HEK293 (cell line): Measurements from ENCODE around the gene CD53.

Experiments
- CTCF ChIA-PET: fragments of 350-600 bp; formaldehyde crosslinking; extraction: SDS; loops from one replicate; lab custom pipeline; 2021; ENCODE audit warnings: antibody characterized with exemption; lab: Yijun Ruan, JAX
- POLR2A ChIA-PET: fragments of 300-600 bp; formaldehyde crosslinking; extraction: SDS; loops from one replicate; lab custom pipeline; 2020; ENCODE audit warnings: antibody characterized with exemption, inconsistent platforms; lab: Yijun Ruan, JAX
- H3K27ac ChIP-seq: fragments of 200-500 bp; sonication (Bioruptor generic); 2 replicates; pipeline ENCODE4 v1.5.1; 2014; ENCODE audit warnings: low read depth, low read length, control low read depth, inconsistent platforms; ENCODE audit errors: extremely low read depth
- H3K36me3 ChIP-seq, 2 experiments: fragments of 200-500 bp in 1 of 2; sonication (Bioruptor generic) in 1 of 2; 1 replicate in 1 of 2; 2 replicates in 1 of 2; pipeline ENCODE4 v1.5.1; 2014 to 2017; ENCODE audit warnings: inconsistent platforms in 2 of 2, low read length in 2 of 2; ENCODE audit not compliant: control insufficient read depth in 2 of 2, insufficient read depth in 1 of 2
- H3K4me1 ChIP-seq: fragments of 200-500 bp; sonication (Bioruptor generic); 2 replicates; pipeline ENCODE4 v1.5.1; 2014; ENCODE audit warnings: mild to moderate bottlenecking, low read length, inconsistent platforms; ENCODE audit not compliant: control insufficient read depth, insufficient read depth
- H3K4me3 ChIP-seq: 2 replicates; pipeline ENCODE4 v1.5.1; 2011; ENCODE audit warnings: low read depth, mild to moderate bottlenecking, control low read depth, low read length, moderate library complexity
- H3K9me3 ChIP-seq: fragments of 200-500 bp; sonication (Bioruptor generic); 2 replicates; pipeline ENCODE4 v1.5.1; 2014; ENCODE audit warnings: low read depth, low read length, inconsistent platforms; ENCODE audit not compliant: control insufficient read depth, insufficient read depth
- BCL11A ChIP-seq: fragments of 450-650 bp; formaldehyde crosslinking; IDR thresholded peaks from 2 replicates; pipeline ENCODE4 v1.5.1; 2016; ENCODE audit warnings: low read depth, missing biosample characterization, missing genetic modification characterization
- EGR2 ChIP-seq: fragments of 450-650 bp; formaldehyde crosslinking; IDR thresholded peaks from 2 replicates; pipeline ENCODE4 v1.5.1; 2016; ENCODE audit warnings: low read depth, missing biosample characterization, missing genetic modification characterization
- GLI2 ChIP-seq: fragments of 450-650 bp; formaldehyde crosslinking; IDR thresholded peaks from 2 replicates; pipeline ENCODE4; 2017; ENCODE audit warnings: missing biosample characterization, missing genetic modification characterization, low read depth, borderline replicate concordance
- GLI4 ChIP-seq: fragments of 450-650 bp; formaldehyde crosslinking; IDR thresholded peaks from 2 replicates; pipeline ENCODE4 v1.5.1; 2016; ENCODE audit warnings: missing biosample characterization, missing genetic modification characterization
- GLIS2 ChIP-seq: fragments of 450-650 bp; formaldehyde crosslinking; IDR thresholded peaks from 2 replicates; pipeline ENCODE4 v1.5.1; 2016; ENCODE audit warnings: missing biosample characterization, missing genetic modification characterization
- HOXA7 ChIP-seq: sonication (generic); formaldehyde crosslinking; IDR thresholded peaks from 2 replicates; pipeline ENCODE4 v1.8.1; 2022; ENCODE audit warnings: missing genetic modification reagents, borderline replicate concordance
- HOXD13 ChIP-seq: sonication (generic); formaldehyde crosslinking; IDR thresholded peaks from 2 replicates; pipeline ENCODE4 v1.8.0; 2022; ENCODE audit warnings: missing genetic modification reagents, borderline replicate concordance
- MZF1 ChIP-seq: fragments of 450-650 bp; formaldehyde crosslinking; IDR thresholded peaks from 2 replicates; pipeline ENCODE4 v1.5.1; 2017; ENCODE audit warnings: missing biosample characterization, missing genetic modification characterization, borderline replicate concordance
- ZBTB17 ChIP-seq: fragments of 450-650 bp; formaldehyde crosslinking; IDR thresholded peaks from 2 replicates; pipeline ENCODE4 v1.5.1; 2016; ENCODE audit warnings: missing biosample characterization, missing genetic modification characterization
- ZEB2 ChIP-seq: fragments of 450-650 bp; formaldehyde crosslinking; IDR thresholded peaks from 2 replicates; pipeline ENCODE4 v1.5.1; 2016; ENCODE audit warnings: missing biosample characterization, missing genetic modification characterization
- ZFP37 ChIP-seq: fragments of 450-650 bp; formaldehyde crosslinking; IDR thresholded peaks from 2 replicates; pipeline ENCODE4 v1.5.1; 2016; ENCODE audit warnings: missing biosample characterization, missing genetic modification characterization
- ZNF114 ChIP-seq: fragments of 450-650 bp; formaldehyde crosslinking; IDR thresholded peaks from 2 replicates; pipeline ENCODE4 v1.5.0; 2017; ENCODE audit warnings: missing biosample characterization, missing genetic modification characterization
- ZNF140 ChIP-seq: fragments of 450-650 bp; formaldehyde crosslinking; IDR thresholded peaks from 2 replicates; pipeline ENCODE4 v1.5.1; 2016; ENCODE audit warnings: missing biosample characterization, missing genetic modification characterization
- ZNF175 ChIP-seq: fragments of 450-650 bp; formaldehyde crosslinking; IDR thresholded peaks from 2 replicates; pipeline ENCODE4 v1.5.1; 2016; ENCODE audit warnings: missing biosample characterization, missing genetic modification characterization
- ZNF202 ChIP-seq: fragments of 450-650 bp; formaldehyde crosslinking; IDR thresholded peaks from 2 replicates; pipeline ENCODE4 v1.5.1; 2016; ENCODE audit warnings: missing biosample characterization, missing genetic modification characterization, borderline replicate concordance
- ZNF221 ChIP-seq: fragments of 450-650 bp; formaldehyde crosslinking; IDR thresholded peaks from 2 replicates; pipeline ENCODE4 v1.5.1; 2017; ENCODE audit warnings: missing biosample characterization, missing genetic modification characterization, borderline replicate concordance
- ZNF223 ChIP-seq: fragments of 450-650 bp; formaldehyde crosslinking; IDR thresholded peaks from 2 replicates; pipeline ENCODE4 v1.5.1; 2016; ENCODE audit warnings: missing biosample characterization, missing genetic modification characterization
- ZNF37A ChIP-seq: fragments of 450-650 bp; IDR thresholded peaks from 2 replicates; pipeline ENCODE4 v1.5.1; 2018; ENCODE audit warnings: missing biosample characterization, missing genetic modification characterization
- ZNF514 ChIP-seq: fragments of 450-650 bp; formaldehyde crosslinking; IDR thresholded peaks from 2 replicates; pipeline ENCODE4 v1.5.1; 2016; ENCODE audit warnings: missing biosample characterization, missing genetic modification characterization
- ZNF585B ChIP-seq: fragments of 450-650 bp; formaldehyde crosslinking; IDR thresholded peaks from 2 replicates; pipeline ENCODE4 v1.5.1; 2016; ENCODE audit warnings: missing biosample characterization, missing genetic modification characterization
- ZNF623 ChIP-seq: fragments of 450-650 bp; formaldehyde crosslinking; IDR thresholded peaks from 2 replicates; pipeline ENCODE4 v1.5.1; 2016; ENCODE audit warnings: missing biosample characterization, missing genetic modification characterization
- ZNF624 ChIP-seq: fragments of 450-650 bp; formaldehyde crosslinking; IDR thresholded peaks from 2 replicates; pipeline ENCODE4 v1.5.1; 2017; ENCODE audit warnings: missing biosample characterization, missing genetic modification characterization
- ZNF654 ChIP-seq: fragments of 450-650 bp; formaldehyde crosslinking; IDR thresholded peaks from 2 replicates; pipeline ENCODE4 v1.5.1; 2016; ENCODE audit warnings: low read depth, missing biosample characterization, missing genetic modification characterization
- ZSCAN30 ChIP-seq: fragments of 450-650 bp; IDR thresholded peaks from 2 replicates; pipeline ENCODE4 v1.5.1; 2018; ENCODE audit warnings: missing biosample characterization, mild to moderate bottlenecking, missing genetic modification characterization, moderate library complexity
- TF ChIP-seq, protein P1 (sequence below): fragments of 450-650 bp; formaldehyde crosslinking; IDR thresholded peaks from 2 replicates; pipeline ENCODE4 v1.5.1; 2016; ENCODE audit warnings: missing biosample characterization, missing genetic modification characterization

The CD53 gene, protein sequence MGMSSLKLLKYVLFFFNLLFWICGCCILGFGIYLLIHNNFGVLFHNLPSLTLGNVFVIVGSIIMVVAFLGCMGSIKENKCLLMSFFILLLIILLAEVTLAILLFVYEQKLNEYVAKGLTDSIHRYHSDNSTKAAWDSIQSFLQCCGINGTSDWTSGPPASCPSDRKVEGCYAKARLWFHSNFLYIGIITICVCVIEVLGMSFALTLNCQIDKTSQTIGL

GRCh38 chr1:110872745-110873720, at the start of gene CD53:
Gene CD53 (plus strand): TSS chr1:110873148. CDS start chr1:110891409, 18,261 bp downstream.
- no peaks in the 10 kb centered on the region for H3K36me3 ChIP-seq
- TF ChIP-seq ZNF175 (tag by site-specific recombination) (no peak), GLI4 (tag by site-specific recombination) (no peak), GLIS2 (no peak), ZNF585B (tag by site-specific recombination) (no peak), ZNF202 (tag by site-specific recombination) (no peak), BCL11A (no peak), HOXA7 (CRISPR knock-in tag) (no peak), ZBTB17 (no peak), HOXD13 (CRISPR knock-in tag) (no peak), ZFP37 (no peak), EGR2 (no peak), ZNF37A (no peak), ZNF114 (tag by site-specific recombination) (no peak)
- TF ChIP-seq, protein P1, sequence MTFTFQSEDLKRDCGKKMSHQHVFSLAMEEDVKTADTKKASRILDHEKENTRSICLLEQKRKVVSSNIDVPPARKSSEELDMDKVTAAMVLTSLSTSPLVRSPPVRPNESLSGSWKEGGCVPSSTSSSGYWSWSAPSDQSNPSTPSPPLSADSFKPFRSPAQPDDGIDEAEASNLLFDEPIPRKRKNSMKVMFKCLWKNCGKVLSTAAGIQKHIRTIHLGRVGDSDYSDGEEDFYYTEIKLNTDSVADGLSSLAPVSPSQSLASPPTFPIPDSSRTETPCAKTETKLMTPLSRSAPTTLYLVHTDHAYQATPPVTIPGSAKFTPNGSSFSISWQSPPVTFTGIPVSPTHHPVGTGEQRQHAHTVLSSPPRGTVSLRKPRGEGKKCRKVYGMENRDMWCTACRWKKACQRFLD: no peak
- TF ChIP-seq, all 188 proteins: peak for 0
- CTCF ChIA-PET: interaction anchor here (0.6 kb wide), 1 partner anchor 343 kb away, joined by 3 read pairs; no protein-coding TSS in a partner anchor
- Histone ChIP-seq H3K27ac (no peak within 1 kb of the TSS), H3K4me3 (no peak within 1 kb of the TSS), H3K4me1 (no peaks in the 10 kb centered on the region), H3K9me3 (no peaks in the 10 kb centered on the region)
- POLR2A ChIA-PET: no interaction called here

GRCh38 chr1:110824192-110824591, 48.8 kb upstream of the CD53 start:
- Histone ChIP-seq H3K4me1 (no peaks in the 10 kb centered on the region), H3K4me3 (no peak overlapping the region), H3K9me3 (no peaks in the 10 kb centered on the region), H3K36me3 (no peaks in the 10 kb centered on the region), H3K27ac (no peak overlapping the region)
- ChIA-PET POLR2A (no interaction called here), CTCF (no interaction called here)
- TF ChIP-seq ZNF624 (tag by site-specific recombination) (no peak), ZNF221 (no peak), ZNF140 (tag by site-specific recombination) (no peak), ZNF623 (tag by site-specific recombination) (no peak), GLI4 (tag by site-specific recombination) (no peak), ZNF514 (tag by site-specific recombination) (no peak), ZNF223 (tag by site-specific recombination) (no peak), MZF1 (tag by site-specific recombination) (no peak)

- POLR2A ChIA-PET: no interaction called here
These were observed 42.9 kb upstream of the CD53 start for GRCh38 chr1:110829955-110830553.

More at GRCh38 chr1:110829955-110830553, 42.9 kb upstream of the CD53 start:
- no peaks in the 10 kb centered on the region for H3K4me1 ChIP-seq
- no peak overlapping the region for H3K4me3 ChIP-seq
- no peaks in the 10 kb centered on the region for H3K9me3 ChIP-seq
- TF ChIP-seq ZEB2 (tag by site-specific recombination) (no peak), GLI2 (tag by site-specific recombination) (no peak), ZSCAN30 (no peak), ZNF654 (tag by site-specific recombination) (peak; percentile 40)
- TF ChIP-seq, all 188 proteins: peak for 1
- CTCF ChIA-PET: interaction anchor here (0.6 to 1.6 kb wide), 13 partner anchors 10 to 198 kb away, joined by 3 to 10 read pairs (median 3); no protein-coding TSS in a partner anchor
- H3K27ac ChIP-seq: no peak overlapping the region
- H3K36me3 ChIP-seq: no peaks in the 10 kb centered on the region
